AG20443 (cell line): ENCODE data around the gene MAP2K4.

ENCODE experiments used
- DNase-seq: peaks from one replicate; pipeline ENCODE4 v3.0.0; 2012; ENCODE audit warnings: low spot score, mixed read lengths

The MAP2K4 gene

DNA sequence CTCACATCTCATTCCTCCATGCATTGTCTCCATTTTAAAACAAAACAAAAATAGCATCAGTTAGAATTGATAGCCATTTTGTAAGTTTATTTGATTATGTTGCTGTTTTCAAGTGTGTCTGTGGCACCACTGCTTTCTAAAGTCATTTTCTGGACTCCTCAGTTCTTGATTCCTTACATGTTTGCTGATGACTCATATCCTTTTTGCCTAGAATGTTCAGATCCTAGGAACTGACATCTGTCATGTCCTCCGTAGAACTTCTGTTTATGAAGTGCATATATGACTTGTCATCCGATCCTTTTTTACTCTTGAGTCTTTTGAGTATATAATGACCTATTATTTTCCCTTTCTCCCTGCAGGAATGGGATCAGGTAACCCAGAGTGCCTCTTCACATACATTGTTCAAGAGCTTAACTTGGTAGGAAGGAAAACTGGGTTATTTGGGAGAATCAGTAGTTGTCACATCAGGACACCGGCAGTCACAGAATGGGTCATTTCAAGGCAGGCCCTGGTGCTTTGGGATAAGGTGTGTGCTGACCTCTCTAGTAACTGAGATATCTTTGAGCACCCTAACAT lies 69.2 kb downstream of the MAP2K4 start:
- peak; percentile 28 for DNase-seq

DNA sequence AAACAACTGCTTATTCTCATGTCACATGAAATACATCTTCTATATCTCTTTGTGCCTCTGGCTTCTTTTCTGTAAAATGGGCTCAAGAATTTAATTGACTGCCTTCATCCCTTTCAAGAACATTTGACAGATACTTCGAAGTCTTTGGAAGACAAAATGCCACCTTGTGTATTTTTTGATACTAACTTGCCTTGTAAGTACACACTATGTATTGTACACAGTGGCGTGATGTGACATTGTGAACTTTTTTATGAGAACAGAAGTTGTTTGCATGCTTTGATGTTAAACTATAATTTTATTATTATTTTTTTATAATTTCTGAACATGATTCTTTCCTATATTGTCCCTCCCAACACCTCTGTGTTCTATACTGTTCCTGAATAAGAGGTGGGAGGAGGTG lies 73.7 kb downstream of the MAP2K4 start:
- DNase-seq: no peak

DNA sequence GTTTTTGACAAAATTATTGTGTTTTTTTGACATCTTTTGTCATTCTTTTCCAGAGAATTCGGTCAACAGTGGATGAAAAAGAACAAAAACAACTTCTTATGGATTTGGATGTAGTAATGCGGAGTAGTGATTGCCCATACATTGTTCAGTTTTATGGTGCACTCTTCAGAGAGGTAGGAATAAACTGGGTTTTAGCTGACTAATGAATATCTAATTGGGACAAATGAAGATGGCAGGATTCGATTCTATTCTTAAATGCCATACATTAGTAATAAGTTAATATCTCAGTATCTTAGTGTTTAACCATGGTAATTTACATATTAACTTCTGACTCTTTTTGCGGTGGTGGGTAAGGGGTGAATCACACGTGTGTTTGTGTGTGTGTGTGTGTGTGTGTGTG lies 74.8 kb downstream of the MAP2K4 start:
- no peak for DNase-seq

DNA sequence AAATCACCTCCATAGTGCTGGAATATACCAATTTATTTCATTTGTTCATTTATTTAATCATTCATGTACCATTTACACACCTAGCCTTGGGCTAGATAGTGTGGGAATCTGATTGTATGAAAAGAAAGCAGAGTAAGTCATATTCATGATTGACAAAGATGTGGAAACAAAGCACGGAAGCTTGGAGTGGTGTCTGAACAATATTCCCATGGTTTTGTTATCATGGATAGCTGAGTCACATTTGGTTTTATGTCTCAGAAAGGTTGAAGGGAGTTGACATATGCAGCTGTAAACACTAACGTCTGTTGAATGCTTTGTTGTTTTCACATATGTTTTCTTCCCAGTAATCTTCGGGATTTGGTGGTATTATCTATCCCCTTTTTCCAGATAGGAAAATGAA lies 76.6 kb downstream of the MAP2K4 start:
- no peak for DNase-seq

DNA sequence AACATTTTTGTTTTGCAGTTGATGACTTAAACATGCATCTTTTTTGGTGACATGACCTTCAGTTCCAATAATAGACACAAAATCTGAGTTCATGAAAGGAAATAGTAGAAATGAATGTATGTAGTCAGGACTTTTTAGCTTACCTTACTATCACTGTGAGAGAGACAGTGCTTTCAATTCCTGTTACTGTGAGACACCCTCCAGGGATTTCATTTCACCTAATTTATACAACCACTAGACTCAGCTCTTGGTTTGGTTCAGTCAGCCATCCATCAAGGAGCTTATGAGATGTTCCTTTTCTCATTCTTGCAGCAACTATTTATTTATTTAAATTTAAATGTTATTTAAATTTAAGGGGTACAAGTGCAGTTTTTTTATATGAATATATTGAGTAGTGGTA lies 77.9 kb downstream of the MAP2K4 start:
- DNase-seq: no peak

DNA sequence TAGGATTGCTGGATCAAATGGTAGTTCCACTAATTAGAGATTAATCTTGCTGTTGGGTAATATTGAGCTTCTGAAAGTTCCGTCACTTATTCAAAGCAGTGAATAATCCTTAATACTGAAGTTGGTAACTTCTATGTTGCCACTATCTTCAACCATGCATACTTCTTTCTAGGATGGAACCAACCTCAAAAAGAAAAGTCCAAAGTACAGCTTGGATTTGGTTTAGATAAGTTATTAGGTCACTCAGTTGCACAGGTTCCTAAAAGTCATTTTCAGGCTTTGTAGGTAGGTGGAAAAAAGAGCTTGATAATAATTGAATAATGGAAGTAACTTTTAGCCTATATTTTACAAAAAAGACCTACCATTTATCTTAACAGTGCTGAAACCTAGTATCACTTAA lies 78.7 kb downstream of the MAP2K4 start:
- no peak for DNase-seq

DNA sequence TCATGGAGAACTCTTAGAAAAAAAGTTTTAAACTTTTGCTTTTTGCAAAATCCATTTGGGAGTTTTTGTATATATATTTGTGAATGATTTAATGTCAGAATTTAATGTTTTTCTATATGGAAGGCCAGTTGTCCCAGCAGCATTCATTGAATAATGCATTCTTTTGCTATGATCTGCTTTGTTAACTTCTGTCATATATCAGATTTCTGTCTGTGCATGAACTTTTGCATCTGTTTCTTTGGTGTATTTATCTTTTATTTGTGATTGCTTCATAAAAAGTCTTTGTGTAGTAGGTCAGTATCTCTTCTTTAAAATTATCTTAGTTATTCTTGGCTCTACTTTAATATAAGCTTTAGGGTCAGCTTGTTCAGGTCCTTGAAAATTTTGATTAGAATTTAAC lies 84.2 kb downstream of the MAP2K4 start:
- no peak for DNase-seq

DNA sequence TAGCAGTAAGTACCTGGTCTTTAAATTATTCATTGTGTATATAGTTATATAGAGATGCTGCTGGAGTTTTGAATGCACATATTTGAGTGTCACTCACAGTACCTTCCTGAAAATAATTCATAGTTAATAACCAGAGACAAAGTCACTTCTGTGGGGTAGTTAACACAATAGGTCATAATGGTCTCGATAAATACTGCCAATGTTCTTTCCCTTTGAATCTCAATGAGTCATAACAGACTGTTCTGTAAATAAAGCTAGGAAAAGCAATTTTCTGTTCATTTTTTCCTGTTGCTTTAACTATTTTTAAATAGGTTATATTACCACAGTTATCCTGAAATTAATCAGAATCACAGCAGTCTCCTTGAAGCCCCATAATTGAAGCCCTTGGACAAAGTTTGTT lies 87.2 kb downstream of the MAP2K4 start:
- peak; percentile 17 for DNase-seq

DNA sequence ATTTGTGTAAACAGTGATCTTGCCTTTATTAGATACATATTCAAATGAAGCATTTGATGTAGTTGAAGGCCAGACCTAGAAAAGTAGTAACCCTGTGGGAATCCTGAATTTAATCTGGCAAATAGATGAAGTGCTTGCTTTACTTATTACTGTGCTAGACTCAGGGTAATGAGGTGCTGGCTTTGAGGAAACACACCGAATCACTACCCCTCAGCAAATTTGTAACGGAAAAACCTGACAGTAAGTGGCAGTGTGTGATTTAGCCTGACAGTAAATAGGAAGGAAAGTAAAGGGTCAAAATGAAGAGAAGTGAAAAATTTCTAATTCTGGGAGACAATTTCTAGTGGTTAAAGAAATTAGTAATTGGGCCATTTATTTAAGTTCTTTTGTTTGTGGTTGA lies 90.2 kb downstream of the MAP2K4 start:
- DNase-seq: no peak

DNA sequence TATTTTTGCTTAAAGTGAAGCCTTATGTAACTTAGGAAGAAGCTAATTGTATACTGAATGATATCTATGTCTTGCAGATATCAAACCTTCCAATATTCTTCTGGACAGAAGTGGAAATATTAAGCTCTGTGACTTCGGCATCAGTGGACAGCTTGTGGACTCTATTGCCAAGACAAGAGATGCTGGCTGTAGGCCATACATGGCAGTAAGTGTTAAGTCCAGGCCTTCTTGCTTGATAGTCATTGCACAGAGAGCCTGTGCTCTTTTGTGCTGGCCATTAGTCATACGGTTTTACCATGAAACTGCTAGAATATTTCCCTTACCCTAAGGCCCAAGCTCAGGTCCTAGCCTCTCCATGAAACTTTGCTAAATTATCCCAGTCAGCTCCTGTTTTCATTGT lies 92.5 kb downstream of the MAP2K4 start:
- DNase-seq: no peak

DNA sequence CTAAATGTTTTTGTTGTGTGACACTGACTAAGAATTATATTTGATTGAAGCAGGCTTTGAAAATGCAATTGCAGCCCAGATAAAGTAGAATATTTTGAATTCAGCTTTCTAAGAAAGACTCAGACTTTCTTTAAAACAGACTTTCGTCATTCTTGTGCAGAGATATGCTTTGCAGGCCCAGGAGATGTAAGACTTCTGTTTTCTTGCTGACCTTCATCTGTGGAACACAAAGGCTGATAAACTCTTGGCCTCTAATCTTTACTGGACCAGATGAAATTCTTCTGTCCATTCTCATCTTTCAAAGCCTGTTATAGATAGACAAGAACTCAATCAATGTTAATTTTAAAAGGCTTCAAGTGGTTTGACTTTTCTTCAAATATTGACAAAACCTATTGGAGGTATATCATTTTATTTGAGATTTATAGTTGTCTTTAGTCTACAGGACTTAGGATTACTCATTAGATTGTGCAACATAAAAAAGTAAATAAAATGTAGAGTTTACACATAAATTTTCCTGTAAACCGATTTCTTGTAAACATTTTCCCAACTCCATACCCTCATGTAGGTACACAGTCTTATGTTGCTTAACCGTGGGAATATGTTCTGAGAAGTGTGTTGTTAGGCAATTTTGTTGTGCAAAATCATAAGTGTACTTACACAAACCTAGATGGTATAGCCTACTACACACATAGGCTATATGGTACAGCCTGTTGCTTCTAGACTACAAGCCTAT lies 94.2 kb downstream of the MAP2K4 start:
- DNase-seq: no peak

DNA sequence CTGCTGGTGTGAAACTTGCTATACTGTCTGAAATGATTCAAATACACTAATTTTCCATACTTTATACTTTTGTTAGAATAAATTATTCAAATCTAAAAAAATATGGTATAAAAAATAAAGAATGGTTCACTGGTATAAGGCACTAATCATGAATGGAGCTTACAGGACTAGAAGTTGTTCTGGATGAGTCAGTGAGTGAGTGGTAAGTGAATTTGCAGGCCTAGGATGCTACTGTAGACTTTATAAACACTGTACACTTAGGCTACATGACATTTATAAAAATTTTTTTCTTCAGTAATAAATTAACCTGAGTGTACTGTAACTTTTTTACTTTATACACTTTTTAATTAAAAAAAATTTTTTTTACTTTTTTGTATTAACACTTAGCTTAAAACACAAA lies 95.5 kb downstream of the MAP2K4 start:
- no peak for DNase-seq

DNA sequence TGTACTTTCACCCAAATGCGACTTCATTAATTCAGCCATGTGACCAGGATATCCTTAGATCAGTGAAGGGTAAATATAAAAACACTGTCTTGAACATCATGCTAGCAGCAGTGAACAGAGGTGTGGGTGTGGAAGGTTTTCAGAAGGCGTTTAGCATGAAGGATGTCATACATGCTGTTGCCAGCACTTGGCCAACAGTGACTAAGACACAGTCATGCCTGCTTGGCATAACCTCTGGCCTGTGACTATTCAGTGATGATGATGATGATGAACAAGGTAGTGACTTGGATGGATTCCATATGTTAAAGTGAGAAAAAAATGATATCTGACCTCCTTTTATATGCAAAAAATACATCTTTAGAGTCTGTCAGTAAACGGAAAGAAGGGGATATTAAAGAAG lies 97.9 kb downstream of the MAP2K4 start:
- DNase-seq: no peak

DNA sequence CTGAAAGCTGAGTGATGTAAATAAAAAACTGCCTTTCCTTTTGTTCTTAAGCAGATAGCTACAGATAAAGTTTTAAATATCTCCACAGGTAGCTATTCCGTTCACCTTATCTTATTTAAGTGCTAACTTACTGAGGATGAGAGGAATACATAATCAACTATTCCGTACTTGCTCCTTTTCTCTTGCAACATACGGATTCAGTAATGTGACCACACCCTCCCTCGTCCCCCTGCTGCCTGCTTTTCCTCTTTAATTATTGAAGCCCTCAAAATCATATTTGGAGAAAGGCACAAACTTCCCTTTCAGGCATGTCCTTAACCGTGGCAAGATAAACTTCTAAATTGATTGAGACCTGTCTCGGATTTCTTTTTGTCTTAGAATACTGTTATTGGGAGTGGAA lies 101.4 kb downstream of the MAP2K4 start:
- peak; percentile 12 for DNase-seq

DNA sequence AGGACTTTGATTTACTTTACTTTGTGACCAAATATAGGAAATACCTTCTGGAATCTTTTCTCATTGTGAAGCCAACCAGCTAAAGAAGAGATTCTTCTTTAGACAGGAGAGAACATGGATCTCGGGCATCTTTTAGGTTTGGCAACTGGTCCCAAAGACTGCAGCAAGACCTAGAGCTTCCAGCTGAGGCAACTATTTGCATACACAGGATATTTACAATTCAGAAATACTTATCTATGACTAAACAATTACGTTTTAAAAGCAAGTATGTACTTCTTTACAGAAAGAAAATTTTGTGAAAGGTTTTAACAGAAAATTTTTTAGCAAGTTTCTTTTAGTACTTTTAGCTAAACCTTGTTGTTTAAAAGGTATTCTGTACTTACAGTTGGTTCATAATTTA lies 106.5 kb downstream of the MAP2K4 start:
- DNase-seq: no peak

DNA sequence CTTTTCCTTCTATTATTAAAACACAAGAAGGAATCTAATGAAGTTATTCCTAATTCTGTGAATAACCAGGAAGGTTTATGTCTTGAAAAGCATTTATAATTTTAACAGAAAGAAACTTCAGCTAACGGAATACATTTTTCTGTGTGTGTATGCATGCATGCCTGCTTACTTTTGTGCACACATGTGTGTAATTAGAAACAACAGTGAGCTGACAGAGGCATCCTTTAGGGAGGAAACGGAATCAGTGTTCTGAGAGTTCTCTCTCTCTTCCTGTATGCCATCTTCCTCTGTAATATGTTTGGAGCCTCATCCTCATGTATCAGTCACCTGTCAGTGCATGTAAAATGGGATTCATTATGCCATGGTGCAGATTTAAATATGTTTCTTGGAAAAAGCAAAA lies 107.0 kb downstream of the MAP2K4 start:
- no peak for DNase-seq

DNA sequence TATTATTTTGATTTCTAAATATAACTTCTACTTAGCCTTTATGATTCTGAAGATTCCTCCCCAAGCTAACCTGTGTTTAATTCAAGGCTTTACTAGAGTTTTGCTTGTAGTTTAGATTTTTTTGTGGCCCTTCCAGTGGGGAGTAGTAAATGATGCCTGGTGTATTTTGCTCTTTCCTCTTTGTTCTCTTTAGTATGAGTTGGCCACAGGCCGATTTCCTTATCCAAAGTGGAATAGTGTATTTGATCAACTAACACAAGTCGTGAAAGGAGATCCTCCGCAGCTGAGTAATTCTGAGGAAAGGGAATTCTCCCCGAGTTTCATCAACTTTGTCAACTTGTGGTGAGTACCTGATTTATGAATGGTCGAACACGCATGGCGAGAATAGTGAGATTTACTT lies 108.3 kb downstream of the MAP2K4 start:
- DNase-seq: no peak

DNA sequence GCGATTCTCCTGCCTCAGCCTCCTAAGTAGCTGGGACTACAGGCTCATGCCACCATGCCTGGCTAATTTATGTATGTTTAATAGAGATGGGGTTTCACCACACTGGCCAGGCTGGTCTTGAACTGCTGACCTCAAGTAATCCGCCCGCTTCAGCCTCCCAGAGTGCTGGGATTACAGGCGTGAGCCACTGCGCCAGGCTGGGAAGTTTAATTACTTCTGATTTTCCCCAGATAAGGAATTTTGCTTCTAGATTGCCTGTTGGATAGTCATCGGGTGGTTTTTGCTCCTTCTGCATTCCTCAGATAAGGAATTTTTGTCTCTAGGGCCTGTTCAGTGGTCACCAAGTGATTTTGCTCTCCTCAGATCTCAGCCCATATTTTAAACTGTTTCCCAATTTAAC lies 112.5 kb downstream of the MAP2K4 start:
- DNase-seq: no peak

DNA sequence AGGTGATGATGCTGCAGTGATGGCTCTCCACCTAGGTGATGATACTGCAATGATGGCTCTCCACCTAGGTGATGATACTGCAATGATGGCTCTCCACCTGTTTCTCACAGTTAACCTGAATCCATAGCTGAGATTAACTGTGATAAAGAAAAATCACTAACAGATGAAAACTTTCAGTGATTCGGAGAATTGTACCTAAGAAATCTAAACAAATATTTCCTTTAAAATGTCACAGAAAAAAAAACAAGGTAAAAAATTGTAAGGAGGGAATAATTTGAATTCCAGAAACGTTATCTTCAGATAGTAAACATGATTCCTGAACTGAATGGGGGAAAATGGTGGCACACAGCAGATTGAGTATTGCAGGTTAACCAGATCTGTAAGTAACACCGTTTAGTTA lies 113.4 kb downstream of the MAP2K4 start:
- DNase-seq: no peak

DNA sequence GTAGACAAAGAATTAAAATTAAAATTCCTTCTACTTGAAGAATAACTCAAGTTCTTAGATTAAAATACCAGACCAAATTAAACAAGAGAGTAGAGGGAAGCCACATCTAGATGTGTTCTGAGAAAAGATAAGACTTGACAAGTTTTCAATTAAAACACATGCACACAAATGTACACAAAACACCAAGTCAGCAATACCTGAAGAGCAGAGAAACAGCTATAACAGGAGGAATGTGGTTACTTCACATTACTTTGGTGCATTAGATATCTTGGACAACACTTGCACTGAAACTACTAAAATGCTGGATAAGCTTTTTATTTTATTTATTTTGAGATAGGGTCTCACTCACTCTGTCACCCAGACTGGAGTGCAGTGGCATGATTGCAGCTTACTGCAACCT lies 113.9 kb downstream of the MAP2K4 start:
- no peak for DNase-seq

DNA sequence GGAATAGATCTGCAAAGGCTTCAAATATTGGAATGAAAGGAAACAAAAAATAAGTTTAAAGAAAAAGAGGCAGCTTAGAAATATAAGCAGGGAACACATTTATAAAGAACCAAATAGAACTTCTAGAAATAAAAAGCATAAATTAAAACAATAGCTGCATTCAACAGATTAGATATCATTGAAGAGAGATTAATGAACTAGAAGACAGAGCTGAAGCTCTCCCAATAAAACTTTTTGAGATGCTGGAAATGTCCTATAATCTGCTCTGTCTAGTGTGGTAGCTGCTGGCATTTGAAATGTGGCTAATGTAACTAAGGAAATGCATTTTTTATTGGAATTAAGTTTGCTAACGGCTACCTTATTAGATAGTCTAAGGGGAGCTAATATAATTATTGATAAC lies 115.6 kb downstream of the MAP2K4 start:
- DNase-seq: no peak

DNA sequence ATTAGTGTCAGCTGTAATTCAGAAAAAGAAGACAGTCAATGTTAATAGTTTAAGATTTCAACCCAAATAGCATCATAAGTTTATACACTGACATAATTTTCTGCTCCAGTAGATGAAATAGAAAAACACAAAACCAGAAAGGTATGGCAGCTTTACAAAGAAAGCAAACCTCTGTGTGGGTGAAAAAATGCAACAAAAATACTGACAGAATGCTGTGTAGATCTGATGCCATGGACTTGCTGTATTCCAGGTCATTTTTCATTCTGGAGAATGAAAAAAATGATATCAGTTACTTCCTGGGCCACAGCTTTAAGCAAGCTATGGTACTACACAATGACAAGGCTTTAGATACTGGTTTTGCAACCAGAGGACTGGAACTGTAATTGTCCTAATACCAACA lies 116.0 kb downstream of the MAP2K4 start:
- DNase-seq: no peak

DNA sequence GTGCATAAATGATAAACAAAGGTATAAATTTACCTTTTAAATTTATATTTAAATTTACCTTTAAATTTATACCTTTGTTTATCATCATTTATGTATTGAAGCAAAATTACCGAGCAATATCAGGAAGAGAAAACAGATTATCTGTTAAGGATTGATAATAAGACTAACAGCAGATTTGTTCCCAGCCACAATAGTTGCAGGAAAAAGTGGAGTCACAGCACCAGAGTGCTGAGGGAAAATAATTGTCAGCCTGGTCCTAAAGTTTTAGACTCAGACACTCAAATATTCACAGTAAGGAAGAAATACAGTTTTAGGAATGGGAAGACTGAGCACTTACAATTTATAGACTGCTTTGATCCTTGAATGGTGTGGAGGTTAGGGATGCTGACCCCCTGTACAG lies 117.2 kb downstream of the MAP2K4 start:
- no peak for DNase-seq

DNA sequence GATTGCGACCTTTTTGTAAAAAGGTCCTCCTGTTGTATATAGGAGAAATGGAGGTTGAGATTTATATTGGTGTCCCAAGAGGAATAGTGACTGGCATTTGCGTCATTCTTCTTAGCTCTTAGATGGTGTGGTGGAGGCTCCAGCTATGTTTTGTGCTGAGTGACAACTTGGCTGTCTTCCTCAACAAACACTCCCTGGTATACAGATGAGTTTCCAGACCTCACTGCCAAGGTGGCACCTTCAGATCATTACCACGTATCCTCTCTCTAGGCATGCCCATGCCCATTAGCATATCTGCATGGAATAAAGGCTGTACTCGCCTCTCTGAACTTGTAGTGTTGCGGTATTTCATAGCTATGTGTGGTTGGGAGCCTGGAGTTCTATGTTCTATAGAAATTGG lies 120.0 kb downstream of the MAP2K4 start:
- no peak for DNase-seq
